WTC11 (cell line): ENCODE measurements around the gene HTT-AS. TPM values are rescaled to one million over a fixed set of nuclear protein-coding genes. Genes with fewer than 3 reads are reported as not detected.

Experiments used
- ATAC-seq: fragments of 200-7000 bp; cut with Tn5 transposase; 2 replicates; pipeline ENCODE4 v1.10.0; 2021; ENCODE audit warnings: mild to moderate bottlenecking, moderate library complexity
- CTCF ChIA-PET: fragments of 300-600 bp; sonication (Branson Sonifier 250); formaldehyde crosslinking; loops from one replicate; lab custom pipeline; 2021; ENCODE audit warnings: antibody characterized with exemption; lab: Charles Lee
- POLR2A ChIA-PET: fragments of 350-600 bp; sonication (Branson Sonifier 250); formaldehyde crosslinking; loops from one replicate; lab custom pipeline; 2021; ENCODE audit warnings: antibody characterized with exemption; lab: Charles Lee
- DNase-seq: peaks from one replicate; pipeline ENCODE4 v3.0.0; 2021; ENCODE audit warnings: low spot score
- H3K27ac Mint-ChIP-seq: 2 replicates; pipeline ENCODE4 v1.8.0; 2021; ENCODE audit warnings: mixed read lengths
- H3K27me3 Mint-ChIP-seq: 2 replicates; pipeline ENCODE4 v1.8.0; 2021; ENCODE audit warnings: low read depth, mild to moderate bottlenecking, moderate library complexity, mixed read lengths
- H3K36me3 Mint-ChIP-seq: 2 replicates; pipeline ENCODE4 v1.8.0; 2021; ENCODE audit warnings: mixed read lengths
- H3K4me1 Mint-ChIP-seq: 2 replicates; pipeline ENCODE4 v1.8.0; 2022; ENCODE audit warnings: mixed read lengths
- H3K4me3 Mint-ChIP-seq: 2 replicates; pipeline ENCODE4 v1.8.0; 2021; ENCODE audit warnings: mild to moderate bottlenecking, moderate library complexity, mixed read lengths
- H3K9me3 Mint-ChIP-seq: 2 replicates; pipeline ENCODE4 v1.8.0; 2021; ENCODE audit warnings: mixed read lengths
- ATF1 ChIP-seq: sonication (generic); formaldehyde crosslinking; IDR thresholded peaks from 2 replicates; pipeline ENCODE4 v1.8.1; 2023; ENCODE audit warnings: mild to moderate bottlenecking, moderate library complexity, missing genetic modification reagents
- CREM ChIP-seq: sonication (generic); formaldehyde crosslinking; IDR thresholded peaks from 2 replicates; pipeline ENCODE4 v1.8.1; 2022; ENCODE audit warnings: mild to moderate bottlenecking, missing genetic modification reagents, moderate library complexity
- ERG ChIP-seq: fragments of 250-450 bp; sonication (Bioruptor Pico); IDR thresholded peaks from 2 replicates; pipeline ENCODE4 v1.8.0; 2021; ENCODE audit warnings: mild to moderate bottlenecking
- FOXK1 ChIP-seq: sonication (generic); formaldehyde crosslinking; IDR thresholded peaks from 2 replicates; pipeline ENCODE4 v1.8.0; 2022; ENCODE audit warnings: mild to moderate bottlenecking, moderate library complexity, missing genetic modification reagents
- FOXP1 ChIP-seq: sonication (generic); formaldehyde crosslinking; IDR thresholded peaks from 2 replicates; pipeline ENCODE4 v1.8.0; 2022; ENCODE audit warnings: missing genetic modification reagents, mild to moderate bottlenecking, moderate library complexity, borderline replicate concordance
- FOXP4 ChIP-seq: sonication (generic); formaldehyde crosslinking; IDR thresholded peaks from 2 replicates; pipeline ENCODE4 v1.8.0; 2022; ENCODE audit warnings: mild to moderate bottlenecking, missing genetic modification reagents
- IRF2 ChIP-seq: sonication (generic); formaldehyde crosslinking; IDR thresholded peaks from 2 replicates; pipeline ENCODE4 v1.8.0; 2022; ENCODE audit warnings: low read depth, missing genetic modification reagents, borderline replicate concordance
- JAZF1 ChIP-seq: fragments of 250-450 bp; sonication (Bioruptor Pico); IDR thresholded peaks from 2 replicates; pipeline ENCODE4 v1.9.0; 2021; ENCODE audit warnings: moderate library complexity, mild to moderate bottlenecking, inconsistent platforms
- KAT7 ChIP-seq: sonication (generic); formaldehyde crosslinking; IDR thresholded peaks from 2 replicates; pipeline ENCODE4 v1.8.1; 2023; ENCODE audit warnings: missing genetic modification reagents, mild to moderate bottlenecking, borderline replicate concordance
- NFE2L1 ChIP-seq: sonication (generic); formaldehyde crosslinking; IDR thresholded peaks from 2 replicates; pipeline ENCODE4 v1.8.1; 2023; ENCODE audit warnings: missing genetic modification reagents
- PRRX2 ChIP-seq: fragments of 250-450 bp; sonication (Bioruptor Pico); IDR thresholded peaks from 2 replicates; pipeline ENCODE4 v1.8.0; 2021; ENCODE audit warnings: mild to moderate bottlenecking
- RELA ChIP-seq: sonication (generic); formaldehyde crosslinking; IDR thresholded peaks from 2 replicates; pipeline ENCODE4 v1.8.1; 2022; ENCODE audit warnings: missing genetic modification reagents, mild to moderate bottlenecking, borderline replicate concordance
- SOX15 ChIP-seq: fragments of 250-450 bp; sonication (Bioruptor Pico); IDR thresholded peaks from 2 replicates; pipeline ENCODE4 v1.9.0; 2021; ENCODE audit warnings: mild to moderate bottlenecking
- TCF7 ChIP-seq: sonication (generic); formaldehyde crosslinking; IDR thresholded peaks from 2 replicates; pipeline ENCODE4 v1.8.0; 2022; ENCODE audit warnings: mild to moderate bottlenecking, low read depth, missing genetic modification reagents, moderate library complexity
- ZBTB21 ChIP-seq: sonication (generic); formaldehyde crosslinking; IDR thresholded peaks from 2 replicates; pipeline ENCODE4 v1.8.1; 2023; ENCODE audit warnings: mild to moderate bottlenecking, missing genetic modification reagents, borderline replicate concordance
- ZBTB43 ChIP-seq: sonication (generic); formaldehyde crosslinking; IDR thresholded peaks from 2 replicates; pipeline ENCODE4 v1.8.1; 2023; ENCODE audit warnings: mild to moderate bottlenecking, missing genetic modification reagents
- ZNF138 ChIP-seq: sonication (generic); formaldehyde crosslinking; conservative IDR thresholded peaks from 2 replicates; pipeline ENCODE4 v1.8.1; 2022; ENCODE audit warnings: mild to moderate bottlenecking, moderate library complexity, missing genetic modification reagents
- ZNF671 ChIP-seq: fragments of 250-450 bp; sonication (Bioruptor Pico); IDR thresholded peaks from 2 replicates; pipeline ENCODE4 v1.8.0; 2021; ENCODE audit warnings: mild to moderate bottlenecking
- total RNA-seq: library from RNA; stranded (reverse); gene quantifications from 3 replicates; pipeline ENCODE4 v1.2.3, GENCODE V29; 2021
- TF ChIP-seq, protein P1 (sequence below): sonication (generic); formaldehyde crosslinking; IDR thresholded peaks from 2 replicates; pipeline ENCODE4 v1.8.1; 2022; ENCODE audit warnings: low read depth, missing genetic modification reagents, borderline replicate concordance
- TF ChIP-seq, protein P2 (sequence below): sonication (generic); formaldehyde crosslinking; IDR thresholded peaks from 2 replicates; pipeline ENCODE4 v1.8.0; 2023; ENCODE audit warnings: missing genetic modification reagents
- TF ChIP-seq, protein P3 (sequence below): sonication (generic); formaldehyde crosslinking; IDR thresholded peaks from 2 replicates; pipeline ENCODE4 v1.8.1; 2022; ENCODE audit warnings: mild to moderate bottlenecking, moderate library complexity, missing genetic modification reagents

The HTT-AS gene
- total RNA-seq, 1 experiment from 2014 or later, result not detected

DNA sequence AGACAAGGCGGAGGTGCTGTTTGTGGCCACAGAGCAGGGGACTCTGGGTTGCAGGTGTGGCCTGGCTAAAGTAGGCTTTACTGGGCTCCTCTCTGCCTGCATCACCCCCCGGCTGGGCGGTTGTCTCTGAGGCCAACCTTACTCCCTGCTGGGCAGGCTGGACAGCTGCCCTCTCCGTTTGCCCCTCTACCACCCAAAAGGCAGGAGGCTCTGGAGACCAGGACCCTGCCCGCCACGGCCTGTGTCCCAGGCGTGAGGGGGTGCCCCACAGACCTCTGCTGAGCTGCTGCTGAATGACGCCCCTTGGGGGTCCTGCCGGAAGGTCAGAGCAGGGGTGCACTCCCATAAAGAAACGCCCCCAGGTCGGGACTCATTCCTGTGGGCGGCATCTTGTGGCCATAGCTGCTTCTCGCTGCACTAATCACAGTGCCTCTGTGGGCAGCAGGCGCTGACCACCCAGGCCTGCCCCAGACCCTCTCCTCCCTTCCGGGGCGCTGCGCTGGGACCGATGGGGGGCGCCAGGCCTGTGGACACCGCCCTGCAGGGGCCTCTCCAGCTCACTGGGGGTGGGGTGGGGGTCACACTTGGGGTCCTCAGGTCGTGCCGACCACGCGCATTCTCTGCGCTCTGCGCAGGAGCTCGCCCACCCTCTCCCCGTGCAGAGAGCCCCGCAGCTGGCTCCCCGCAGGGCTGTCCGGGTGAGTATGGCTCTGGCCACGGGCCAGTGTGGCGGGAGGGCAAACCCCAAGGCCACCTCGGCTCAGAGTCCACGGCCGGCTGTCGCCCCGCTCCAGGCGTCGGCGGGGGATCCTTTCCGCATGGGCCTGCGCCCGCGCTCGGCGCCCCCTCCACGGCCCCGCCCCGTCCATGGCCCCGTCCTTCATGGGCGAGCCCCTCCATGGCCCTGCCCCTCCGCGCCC lies 920 bp downstream of the HTT-AS start (continued):
- TF ChIP-seq FOXP4 (peak; percentile 52; the same call in 1 of the 2 replicates), TCF7 (no peak), ZNF138 (CRISPR knock-in tag) (no peak), JAZF1 (CRISPR knock-in tag) (no peak), PRRX2 (CRISPR knock-in tag) (no peak), ZBTB21 (CRISPR knock-in tag) (0 out of 2 replicates have a peak, but pooled peaks have one; percentile 19), RELA (0 out of 2 replicates have a peak, but pooled peaks have one; percentile 13), CREM (CRISPR knock-in tag) (0 out of 2 replicates have a peak, but pooled peaks have one; percentile 33), NFE2L1 (CRISPR knock-in tag) (no peak), FOXK1 (CRISPR knock-in tag) (0 out of 2 replicates have a peak, but pooled peaks have one; percentile 36), IRF2 (CRISPR knock-in tag) (no peak)
- TF ChIP-seq, protein P1, sequence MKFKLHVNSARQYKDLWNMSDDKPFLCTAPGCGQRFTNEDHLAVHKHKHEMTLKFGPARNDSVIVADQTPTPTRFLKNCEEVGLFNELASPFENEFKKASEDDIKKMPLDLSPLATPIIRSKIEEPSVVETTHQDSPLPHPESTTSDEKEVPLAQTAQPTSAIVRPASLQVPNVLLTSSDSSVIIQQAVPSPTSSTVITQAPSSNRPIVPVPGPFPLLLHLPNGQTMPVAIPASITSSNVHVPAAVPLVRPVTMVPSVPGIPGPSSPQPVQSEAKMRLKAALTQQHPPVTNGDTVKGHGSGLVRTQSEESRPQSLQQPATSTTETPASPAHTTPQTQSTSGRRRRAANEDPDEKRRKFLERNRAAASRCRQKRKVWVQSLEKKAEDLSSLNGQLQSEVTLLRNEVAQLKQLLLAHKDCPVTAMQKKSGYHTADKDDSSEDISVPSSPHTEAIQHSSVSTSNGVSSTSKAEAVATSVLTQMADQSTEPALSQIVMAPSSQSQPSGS (CRISPR knock-in tag), result no peak
- TF ChIP-seq, protein P2, sequence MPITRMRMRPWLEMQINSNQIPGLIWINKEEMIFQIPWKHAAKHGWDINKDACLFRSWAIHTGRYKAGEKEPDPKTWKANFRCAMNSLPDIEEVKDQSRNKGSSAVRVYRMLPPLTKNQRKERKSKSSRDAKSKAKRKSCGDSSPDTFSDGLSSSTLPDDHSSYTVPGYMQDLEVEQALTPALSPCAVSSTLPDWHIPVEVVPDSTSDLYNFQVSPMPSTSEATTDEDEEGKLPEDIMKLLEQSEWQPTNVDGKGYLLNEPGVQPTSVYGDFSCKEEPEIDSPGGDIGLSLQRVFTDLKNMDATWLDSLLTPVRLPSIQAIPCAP (CRISPR knock-in tag), result no peak
- TF ChIP-seq, all 79 proteins: peak for 7

DNA sequence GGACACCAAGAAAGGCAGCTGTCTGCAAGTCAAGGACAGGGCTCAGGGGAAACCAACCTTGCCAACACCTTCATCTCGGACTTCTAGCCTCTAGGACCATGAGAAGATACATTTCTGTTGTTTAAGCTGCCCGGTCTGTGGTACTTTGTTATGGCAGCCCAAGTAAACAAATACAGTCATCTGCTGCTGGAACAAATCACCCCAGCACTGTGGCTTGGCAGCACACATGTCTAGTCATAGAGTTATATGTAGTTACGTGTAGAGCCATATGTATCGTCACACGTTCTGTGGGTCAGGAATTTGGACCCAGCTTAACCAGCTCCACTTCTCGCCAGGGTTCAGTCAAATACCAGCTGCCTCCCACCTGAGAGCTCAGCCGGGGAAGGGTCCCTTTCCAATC lies 2.5 kb downstream of the HTT-AS start:
- POLR2A ChIA-PET, result no interaction called here
- TF ChIP-seq ATF1 (CRISPR knock-in tag) (no peak), FOXP1 (CRISPR knock-in tag) (no peak), ZNF671 (no peak), KAT7 (CRISPR knock-in tag) (no peak), ZBTB43 (CRISPR knock-in tag) (no peak), SOX15 (CRISPR knock-in tag) (no peak), ERG (CRISPR knock-in tag) (no peak)
- TF ChIP-seq, protein P3, sequence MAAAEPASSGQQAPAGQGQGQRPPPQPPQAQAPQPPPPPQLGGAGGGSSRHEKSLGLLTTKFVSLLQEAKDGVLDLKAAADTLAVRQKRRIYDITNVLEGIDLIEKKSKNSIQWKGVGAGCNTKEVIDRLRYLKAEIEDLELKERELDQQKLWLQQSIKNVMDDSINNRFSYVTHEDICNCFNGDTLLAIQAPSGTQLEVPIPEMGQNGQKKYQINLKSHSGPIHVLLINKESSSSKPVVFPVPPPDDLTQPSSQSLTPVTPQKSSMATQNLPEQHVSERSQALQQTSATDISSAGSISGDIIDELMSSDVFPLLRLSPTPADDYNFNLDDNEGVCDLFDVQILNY (CRISPR knock-in tag), result no peak
- TF ChIP-seq, all 79 proteins: peak for 0
- Mint-ChIP-seq H3K27ac (no peak overlapping the region), H3K9me3 (peaks cover 1% of the 10 kb centered on the region; the same call in 1 of the 2 replicates), H3K36me3 (no peaks in the 10 kb centered on the region), H3K4me1 (peaks cover 17% of the 10 kb centered on the region), H3K4me3 (no peak overlapping the region), H3K27me3 (no peaks in the 10 kb centered on the region; the same call in 1 of the 2 replicates)
- no peak for ATAC-seq
- no peak for DNase-seq
- CTCF ChIA-PET, result no interaction called here
